Inflammatory macrophage treated with lipopolysaccharide for 1 hour (primary cell): ENCODE results near the gene ISX.
"Not testable (repeated sequence)": the region's sequence is repeated elsewhere in the genome, so short reads cannot be mapped to it uniquely, and the experiment has no call there.

Experiments used
- DNase-seq, 2 donors: peaks; one replicate each; pipeline ENCODE4 v3.0.0-alpha.2; 2020 to 2022

The ISX gene

DNA sequence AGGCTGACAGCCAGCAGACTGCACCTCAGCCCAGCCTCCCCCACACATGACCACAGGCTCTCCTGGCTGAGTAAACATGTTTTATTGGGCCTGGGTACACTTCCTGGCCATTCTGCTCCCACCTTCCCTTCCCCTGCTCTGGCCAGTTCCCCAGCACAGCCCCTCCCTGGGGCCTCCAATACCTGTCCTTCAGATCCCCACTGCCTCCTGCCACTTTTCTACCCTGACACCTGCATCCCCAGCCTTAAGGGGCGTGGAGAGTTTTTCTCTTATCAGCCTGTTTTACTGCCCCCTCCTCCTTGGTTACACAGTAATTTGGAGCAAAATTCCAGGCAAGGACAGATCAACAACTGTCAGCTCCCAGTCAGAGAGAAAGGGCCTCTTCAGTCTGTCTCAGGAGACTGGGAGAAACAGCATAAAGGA lies at the start of gene ISX:
TSS of gene ISX (plus strand) at position 363 of the 423 bp plus-strand sequence. CDS start 930 bp downstream, outside the sequence.
- DNase-seq = no peak

DNA sequence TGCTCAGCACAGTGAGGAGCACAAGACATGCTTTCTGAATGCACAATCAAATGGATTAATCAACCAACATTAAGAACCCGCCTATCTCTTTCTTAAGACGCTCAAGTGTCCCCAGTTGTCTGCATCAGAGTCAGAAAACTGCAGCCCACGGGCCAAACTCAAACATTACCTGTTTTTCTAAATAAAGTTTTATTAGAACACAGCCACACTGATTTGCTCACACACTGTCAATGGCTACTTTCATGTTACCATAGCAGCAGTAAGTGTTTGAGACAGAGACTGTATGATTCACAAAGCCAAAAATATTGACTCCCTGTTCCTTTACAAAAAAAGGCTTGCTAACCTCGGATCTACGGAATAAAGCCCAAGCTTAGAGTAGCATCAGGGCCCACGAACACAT lies 49.0 kb upstream of the ISX start:
- DNase-seq = no peak

DNA sequence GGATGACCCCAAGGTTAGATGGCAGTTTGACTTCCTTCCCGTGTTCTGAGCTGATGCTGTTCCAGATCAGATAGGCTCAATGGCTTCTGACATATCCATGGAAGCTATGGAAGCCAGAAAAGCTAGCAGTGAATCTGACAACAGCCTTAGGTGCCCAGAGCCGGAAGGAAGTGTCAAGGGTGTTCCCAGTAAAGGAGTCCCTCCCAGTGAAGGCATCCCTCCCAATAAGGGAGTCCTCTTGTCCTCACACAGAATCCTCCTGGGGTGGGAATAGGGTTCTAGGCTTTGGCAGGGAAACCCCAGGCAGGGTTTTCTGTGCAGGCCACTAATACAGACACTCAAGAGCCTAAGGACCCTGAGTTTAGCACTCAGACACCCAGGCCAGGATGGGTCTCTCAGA lies 47.0 kb upstream of the ISX start:
- no peak for DNase-seq

DNA sequence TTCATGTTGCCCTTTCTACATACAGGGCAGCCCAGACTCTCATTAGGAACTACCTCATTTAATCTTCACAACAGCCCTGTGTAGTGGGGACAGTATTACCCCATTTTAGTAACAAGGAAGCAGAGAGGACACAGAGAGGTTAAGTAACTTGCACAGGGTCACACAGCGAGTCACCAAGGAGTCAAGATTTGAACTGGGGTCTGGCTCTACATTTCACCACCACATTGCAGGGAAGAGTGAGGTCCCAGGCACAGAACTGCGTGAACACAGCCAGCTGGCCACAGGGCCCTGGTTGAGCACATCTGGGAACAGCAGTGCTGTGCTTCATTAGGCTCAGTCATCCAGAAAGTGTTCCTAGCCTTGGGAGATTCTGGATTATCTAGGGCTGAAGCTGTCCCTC lies 45.4 kb upstream of the ISX start:
- DNase-seq = no peak

DNA sequence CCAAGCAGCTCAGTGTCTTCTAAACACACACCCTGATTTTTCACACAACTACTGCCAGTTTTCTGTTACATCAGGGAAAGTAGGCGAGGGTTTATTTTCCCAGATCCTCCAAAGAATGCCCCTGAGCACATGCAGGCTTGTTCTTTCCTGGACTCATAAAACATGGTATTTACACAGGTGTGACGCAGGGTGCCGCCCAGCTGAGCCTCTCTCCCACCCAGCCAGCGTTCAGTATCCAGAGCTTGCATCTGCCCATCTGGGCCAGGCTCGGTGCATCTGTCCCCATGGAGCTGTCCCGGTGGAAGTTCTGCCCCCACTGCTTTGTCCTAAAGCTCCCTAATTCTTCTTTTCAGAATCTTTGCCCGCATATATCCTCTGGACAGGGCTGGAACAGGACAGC lies 44.8 kb upstream of the ISX start:
- DNase-seq = no peak

DNA sequence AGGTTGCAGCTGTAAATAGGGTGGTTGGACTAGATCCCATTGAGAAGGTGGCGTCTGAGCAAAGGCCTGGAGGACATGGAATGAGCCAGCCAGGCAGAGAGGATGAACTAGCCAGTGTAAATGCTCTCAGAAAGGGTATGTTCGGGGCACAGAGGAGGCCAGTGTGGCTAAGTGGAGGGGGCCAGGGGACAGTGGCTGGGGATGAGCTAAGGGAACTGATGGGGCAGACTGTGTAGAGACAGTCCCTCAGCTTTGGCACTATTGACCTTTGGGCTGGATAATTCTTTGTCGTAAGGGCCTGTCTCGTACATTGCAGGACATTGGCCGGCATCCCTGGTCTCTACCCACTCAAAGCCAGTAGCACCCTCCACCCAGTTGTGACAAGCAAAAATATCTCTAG lies 43.7 kb upstream of the ISX start:
- no peak for DNase-seq

DNA sequence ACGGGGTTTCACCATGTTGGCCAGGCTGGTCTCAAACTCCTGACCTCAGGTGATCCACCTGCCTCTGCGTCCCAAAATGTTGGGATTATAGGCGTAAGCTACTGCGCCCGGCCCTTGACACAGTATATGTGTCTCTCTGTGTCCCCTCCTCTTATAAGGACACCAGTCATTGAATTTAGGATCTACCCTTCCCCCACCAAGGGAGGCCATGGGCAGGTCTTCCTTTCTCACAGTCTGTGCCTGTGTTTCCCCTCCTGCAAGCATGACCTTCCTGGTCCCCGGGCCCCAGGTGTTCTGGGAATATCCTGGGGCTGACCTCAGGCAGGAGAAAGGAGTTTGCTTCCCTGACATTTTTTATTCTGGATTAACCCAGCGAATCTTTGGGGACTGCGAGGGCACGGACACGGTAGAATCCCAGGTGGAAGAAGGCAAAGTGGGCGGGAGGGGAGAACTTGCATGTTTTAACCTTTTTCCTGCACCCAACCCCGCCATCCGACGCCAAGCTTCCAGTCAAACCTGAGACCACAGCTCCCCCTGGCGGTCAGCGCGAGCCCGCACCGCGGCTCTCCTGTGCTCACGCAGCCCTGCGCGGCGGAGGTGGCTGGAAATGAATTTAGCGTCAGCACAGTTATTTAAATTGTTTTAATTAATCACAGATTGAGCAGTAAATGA lies 42.1 kb upstream of the ISX start:
- peak; percentile 3 to 66 for DNase-seq

DNA sequence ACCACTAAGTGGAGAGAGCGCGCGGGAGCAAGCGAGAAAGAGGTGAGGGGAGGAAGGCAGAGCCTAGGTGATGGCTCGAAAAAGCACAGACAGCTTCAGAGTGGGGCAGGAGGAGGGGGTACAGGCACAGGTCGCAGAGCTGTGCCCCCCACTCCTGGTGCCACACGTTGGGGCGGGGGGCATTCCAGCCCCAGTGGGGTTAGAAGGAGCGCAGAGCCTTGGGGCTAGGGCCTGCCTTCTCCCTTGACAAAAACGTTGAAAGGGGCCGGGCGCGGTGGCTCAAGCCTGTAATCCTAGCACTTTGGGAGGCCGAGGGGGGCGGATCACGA lies 41.6 kb upstream of the ISX start:
- DNase-seq = no peak

DNA sequence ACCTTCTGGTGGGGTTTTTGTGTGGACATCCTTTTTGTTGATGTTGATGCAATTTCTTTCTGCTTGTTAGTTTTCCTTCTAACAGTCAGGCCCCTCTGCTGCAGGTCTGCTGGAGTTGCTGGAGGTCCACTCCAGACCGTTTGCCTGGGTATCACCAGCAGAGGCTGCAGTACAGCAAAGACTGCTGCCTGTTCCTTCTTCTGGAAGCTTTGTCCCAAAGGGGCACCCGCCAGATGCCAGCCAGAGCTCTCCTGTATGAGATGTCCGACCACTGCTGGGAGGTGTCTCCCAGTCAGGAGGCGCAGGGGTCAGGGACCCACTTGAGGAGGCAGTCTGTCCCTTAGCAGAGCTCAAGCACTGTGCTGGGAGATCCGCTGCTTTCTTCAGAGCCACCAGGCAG lies 35.8 kb upstream of the ISX start:
- not testable (repeated sequence) for DNase-seq

DNA sequence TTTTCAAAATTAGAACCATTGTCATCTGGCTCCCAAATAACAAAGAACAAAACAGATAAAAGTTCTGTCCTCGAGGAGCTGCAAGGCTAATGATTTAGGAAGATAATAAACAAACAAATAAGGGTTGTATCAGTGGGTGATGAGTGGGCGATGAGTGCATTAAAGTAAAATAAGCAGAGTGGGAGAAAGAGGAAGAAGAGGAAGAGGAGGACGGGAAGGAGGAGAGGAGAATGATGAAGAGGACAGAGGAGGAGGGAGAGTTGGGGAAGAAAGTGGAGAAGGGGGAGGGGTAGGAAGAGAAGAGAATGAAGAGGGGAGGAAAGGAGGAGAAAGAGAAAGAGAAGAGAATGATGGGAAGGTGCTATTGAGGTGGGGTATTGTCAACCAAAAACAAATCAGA lies 33.4 kb upstream of the ISX start:
- no peak for DNase-seq

DNA sequence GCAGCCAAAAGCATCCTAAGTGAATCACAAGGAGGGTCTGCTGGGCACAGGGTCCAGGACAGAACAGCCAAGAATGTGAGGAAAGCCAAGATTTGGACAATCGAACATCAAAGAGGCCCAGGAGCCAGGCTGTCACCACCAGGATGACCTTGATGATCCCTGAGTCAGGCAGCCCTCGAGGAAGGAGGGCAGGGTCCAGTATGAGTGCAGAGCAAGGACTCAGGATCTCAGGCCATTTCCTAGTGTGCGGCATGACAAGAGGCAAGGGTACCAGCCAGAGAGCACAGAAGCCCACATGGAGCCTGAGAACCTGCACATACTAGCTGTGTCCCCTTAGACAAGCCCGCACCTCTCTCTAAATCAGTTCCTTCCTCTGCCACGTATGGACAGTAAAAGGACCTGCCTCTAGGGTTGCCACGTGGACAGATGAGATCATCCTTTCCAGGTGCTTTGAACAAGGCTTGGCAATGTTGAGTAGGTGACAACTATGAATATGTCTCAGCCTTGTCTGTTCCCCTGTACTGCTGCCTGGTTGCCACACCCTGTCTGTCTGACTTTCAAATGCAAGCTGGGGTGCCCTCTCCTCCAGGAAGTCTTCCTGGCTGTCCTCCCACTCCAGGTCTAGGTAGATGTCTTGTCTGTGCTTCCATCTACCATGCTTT lies 32.2 kb upstream of the ISX start:
- no peak for DNase-seq

DNA sequence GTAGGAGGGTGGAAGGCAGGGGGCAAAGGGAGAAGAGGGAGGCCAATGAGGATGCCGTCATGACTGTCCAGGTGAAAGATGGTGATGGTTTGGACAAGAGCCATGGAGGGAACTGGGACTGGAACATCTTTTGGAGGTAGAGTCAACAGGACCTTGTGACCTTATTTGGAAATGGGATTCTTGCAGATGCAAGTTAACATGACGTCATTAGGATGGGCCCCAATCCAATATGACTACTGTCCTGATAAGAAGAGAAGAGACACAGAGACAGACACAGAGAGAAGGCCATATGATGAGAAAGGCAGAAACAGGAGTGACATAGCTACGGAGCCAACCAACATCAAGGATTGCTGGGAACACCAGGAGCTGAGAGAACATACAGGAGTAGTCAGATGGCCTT lies 31.0 kb upstream of the ISX start:
- DNase-seq = no peak

DNA sequence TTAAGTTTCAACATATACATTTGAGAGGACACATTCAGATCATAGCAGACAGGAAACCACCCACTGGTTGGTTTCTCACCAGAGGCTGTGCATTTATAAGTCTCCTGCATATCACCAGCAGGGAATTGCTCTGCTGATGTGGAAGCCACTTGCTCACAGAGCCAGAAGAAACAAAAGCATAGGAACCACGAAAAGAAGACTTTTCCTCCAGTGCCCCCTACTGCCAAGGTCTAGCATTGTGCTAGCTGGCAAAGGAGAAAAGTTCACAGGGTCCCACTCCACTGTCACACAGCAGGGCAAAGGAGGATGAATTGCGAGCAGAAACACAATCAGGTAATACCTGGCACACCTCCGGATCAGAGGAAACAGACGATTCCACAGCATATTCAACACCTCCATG lies 28.9 kb upstream of the ISX start:
- DNase-seq = no peak

DNA sequence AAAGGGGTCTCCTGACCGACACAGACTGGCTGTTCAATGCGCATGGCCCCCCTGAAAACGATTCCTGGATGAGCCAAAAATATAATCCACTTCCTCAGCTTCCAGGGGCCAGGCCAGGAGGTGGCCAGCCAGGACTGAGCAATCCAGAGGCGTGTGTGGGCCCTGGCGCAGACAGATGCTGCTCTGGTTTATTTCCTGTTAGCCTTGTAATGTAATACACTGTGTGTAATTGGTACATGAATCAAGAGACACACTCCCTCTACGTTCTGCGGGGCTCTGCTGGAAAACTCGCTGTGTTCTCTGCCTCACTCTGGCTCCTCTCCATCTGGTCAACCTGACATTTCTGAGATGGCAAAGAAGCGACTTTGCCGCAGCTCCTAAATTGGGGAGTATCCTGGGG lies 26.3 kb upstream of the ISX start:
- no peak for DNase-seq

DNA sequence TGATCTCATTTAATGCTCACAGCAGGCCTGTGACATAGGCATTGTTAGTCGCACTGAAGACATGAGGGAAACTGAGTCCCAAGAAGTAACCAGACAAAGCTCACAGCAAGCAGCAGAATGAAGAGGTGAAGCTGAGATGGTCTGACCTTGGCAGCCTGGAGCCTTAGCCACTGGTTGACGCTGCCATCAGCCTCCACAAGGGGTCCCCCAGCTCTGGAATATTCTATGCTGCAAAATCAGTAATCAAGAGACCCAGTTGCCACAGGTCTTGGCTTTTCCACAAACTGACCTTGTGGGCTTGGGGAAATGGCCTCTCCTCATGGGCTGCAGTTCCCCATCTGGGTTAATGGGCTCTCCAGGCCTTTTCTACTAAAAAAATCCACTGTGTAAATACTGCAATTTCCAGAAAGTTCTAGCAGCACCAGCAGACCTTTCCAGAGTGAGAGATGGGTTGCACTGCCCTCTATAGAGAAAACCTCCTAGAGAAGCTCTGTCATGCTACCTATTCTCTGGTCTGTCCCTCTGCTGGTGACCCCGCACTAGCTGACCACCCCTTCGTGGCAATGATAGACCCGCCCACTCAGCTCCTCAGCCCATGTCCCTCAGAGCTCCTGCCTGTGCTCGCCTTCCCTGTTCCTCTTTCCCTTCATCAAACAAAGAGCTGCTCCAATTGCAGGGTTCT lies 22.6 kb upstream of the ISX start:
- DNase-seq = no peak

DNA sequence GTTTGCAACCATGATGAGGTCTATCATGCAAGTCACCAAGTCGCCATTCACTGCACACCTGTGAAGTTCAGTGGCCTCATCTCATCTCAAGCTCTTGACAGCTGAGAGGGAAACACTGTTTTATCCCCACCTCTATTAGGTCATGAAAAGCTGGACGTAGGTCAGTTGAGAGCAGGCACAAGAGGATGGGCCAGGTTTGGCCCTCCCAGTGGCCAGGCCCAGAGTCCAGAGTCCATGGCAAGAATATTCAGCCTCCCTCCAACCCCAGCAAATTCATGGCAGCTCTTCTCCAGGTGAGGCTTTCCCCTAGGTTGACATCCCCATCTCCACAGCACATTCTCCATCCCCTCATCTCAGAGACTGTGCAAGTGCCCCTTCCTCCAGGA lies 22.0 kb upstream of the ISX start:
- no peak for DNase-seq

DNA sequence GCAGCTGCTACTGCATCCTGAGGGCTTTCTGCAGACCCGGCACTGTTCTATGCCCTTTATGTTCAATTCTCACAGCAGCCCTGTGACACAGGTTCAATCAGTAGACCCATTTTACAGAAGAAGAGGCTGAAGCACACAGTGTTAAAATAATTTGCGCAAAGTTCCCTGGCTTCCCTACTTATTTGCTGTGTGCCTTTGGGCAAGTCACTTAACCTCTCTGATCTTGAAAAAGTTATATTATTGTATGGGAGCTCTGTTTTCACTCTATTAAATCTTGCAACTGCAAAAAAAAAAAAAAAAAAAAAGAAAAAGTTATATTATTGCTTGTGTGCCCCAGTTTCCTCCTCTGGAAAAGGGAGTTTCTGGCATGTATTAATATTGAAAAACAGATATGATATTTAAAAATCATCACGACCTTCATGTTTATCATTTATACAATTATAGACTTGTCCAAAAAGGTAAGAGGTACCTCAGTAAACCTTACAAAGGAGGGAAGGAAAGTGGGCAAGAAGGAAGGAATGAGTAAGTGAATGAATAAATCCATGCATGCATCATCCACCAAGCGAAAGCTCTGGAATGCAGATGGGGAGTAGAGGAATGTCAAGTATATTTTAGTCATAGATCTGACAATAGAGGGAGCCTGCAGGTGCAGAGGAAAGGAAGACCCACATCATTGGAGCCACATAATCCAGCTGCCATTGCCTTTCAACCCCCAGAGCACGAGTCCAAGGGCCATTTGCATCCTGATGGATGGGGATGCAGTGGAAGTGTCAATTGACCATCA lies 21.2 kb upstream of the ISX start:
- DNase-seq = no peak

DNA sequence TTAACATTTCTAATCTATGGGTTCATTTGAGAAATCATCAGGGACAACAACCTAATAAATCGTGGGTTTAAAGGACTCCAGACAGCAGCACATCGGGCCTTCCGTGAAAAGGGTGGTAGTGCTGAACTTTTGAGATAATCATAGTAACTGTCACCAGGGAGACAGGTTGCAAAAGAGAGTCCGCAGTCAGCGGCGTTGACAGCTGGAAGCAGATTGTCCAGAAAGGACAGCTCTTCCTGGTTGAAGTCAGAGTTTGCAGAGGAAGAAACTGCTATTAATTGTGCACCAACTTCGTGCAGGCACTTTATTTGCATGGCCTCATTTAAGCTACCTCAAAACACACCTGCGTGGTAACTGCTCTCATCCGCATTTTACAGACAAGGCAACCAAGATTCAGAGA lies 20.5 kb upstream of the ISX start:
- no peak for DNase-seq

DNA sequence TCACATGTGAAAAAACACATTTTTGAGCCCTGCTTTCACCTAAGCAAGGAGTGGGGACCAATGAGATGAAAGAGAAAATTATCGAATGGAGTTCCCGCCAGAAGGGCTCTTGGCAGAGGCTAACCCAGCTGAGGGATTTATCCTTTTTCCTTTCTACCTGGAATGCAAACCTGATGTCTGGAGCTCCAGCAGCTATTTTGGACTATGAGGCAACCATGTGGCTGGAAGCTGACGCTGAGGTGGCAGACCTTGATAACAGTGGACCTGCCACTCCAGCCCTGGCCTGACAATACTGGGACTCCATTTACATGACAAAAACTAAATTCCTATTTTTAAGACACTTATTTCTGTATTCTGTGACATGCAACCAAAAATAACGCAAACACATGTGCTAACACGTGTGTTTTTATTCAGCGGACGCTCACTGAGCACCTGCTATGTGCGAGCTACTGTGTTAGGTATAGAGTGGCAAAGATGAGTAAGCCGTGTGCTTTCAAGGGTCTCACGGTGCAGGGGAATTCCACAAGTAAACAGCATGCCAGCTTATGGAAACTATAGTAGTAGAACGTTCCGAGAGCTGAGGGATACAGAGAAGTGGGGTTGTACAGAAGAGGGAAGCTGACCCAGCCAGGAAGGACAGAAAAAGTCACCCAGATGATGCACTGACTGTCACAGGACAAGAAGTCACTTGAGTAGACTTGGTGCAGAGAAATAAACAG lies 19.1 kb upstream of the ISX start:
- no peak for DNase-seq

DNA sequence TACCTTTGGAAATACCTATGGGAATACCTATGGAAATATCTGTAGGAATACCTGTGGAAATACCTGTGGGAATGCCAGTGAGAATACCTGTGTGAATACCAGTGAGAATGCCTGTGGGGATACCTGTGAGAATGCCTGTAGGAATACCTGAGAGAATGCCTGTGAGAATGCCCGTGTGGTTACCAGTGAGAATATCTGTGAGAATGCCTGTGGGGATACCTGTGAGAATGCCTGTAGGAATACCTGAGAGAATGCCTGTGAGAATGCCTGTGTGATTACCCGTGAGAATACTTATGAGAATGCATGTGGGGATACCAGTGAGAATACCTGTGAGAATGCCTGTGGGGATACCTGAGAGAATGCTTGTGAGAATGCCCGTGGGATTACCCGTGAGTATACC lies 15.9 kb upstream of the ISX start:
- DNase-seq = not testable (repeated sequence)

DNA sequence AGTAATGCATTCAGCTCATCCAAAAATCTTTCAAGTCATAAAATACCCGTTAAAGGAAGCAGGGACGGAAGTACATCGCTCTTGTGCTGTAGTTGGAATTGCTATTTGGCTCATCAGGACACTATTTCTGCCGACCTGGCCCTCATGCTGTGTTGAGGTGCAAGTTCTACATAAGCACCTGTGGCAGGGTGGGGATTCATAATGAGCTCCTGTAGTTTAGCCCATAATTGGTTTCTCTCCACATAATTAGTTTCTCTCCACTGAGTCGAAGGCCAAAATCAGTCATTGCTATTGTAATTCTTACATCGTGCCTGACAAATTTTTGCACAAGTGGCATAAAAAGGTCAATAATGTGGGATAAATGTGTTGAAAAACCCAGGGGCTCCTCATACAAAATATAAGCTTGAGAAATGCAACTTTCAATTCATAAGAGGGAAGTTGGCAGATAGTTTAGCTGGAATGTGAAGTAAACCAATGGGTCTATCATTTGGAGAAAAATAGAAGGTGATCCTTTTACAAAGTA lies 14.9 kb upstream of the ISX start:
- DNase-seq = no peak

DNA sequence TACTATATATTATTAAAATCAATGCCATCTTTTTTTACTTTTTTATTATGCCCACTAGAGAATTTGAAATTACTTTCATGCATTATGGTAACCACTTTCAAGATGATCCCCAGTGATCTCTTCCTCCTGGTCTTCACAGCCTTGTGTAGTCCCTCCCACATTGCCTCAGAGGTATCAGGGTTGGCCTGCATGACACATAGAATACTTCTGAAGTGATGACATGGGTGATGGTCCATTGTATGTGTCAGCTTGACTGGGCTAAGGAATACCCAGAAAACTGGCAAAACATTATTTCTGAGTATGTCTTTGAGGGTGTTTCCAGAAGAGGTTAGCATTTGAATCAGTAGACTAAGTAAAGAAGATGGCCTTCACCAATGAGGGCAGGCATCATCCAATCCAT lies 14.2 kb upstream of the ISX start:
- DNase-seq = no peak
